ENCODE results near the gene COPB1. TPM values are rescaled to one million over a fixed set of nuclear protein-coding genes. Genes with fewer than 3 reads are reported as not detected.

The COPB1 gene
- total RNA-seq, 1 donor from 2014 or later = 93.9 TPM

GRCh38 chr11:14411818-14412217 is 87.8 kb downstream of the COPB1 start:
- TF ChIP-seq CTCF (conservative IDR thresholded peaks at IDR 0.05) = no peak
- H3K36me3 Mint-ChIP-seq (ENCODE audit: low read depth) = no peaks in the 10 kb centered on the region
- no peaks in the 10 kb centered on the region for H3K9me3 Mint-ChIP-seq
- no peak for DNase-seq (ENCODE audit: low read depth, low spot score)
- H3K4me1 Mint-ChIP-seq = peaks cover 12% of the 10 kb centered on the region
- peak overlapping the region; percentile 73 for H3K27ac Mint-ChIP-seq (ENCODE audit: unreplicated experiment)
- no peak overlapping the region for H3K4me3 Mint-ChIP-seq
- H3K27me3 Mint-ChIP-seq (ENCODE audit: low read depth) = no peaks in the 10 kb centered on the region

GRCh38 chr11:14409891-14410290 is 89.7 kb downstream of the COPB1 start:
- Mint-ChIP-seq H3K27me3 (ENCODE audit: low read depth) (no peaks in the 10 kb centered on the region), H3K27ac (ENCODE audit: unreplicated experiment) (no peak overlapping the region), H3K4me3 (no peak overlapping the region), H3K9me3 (no peaks in the 10 kb centered on the region), H3K36me3 (ENCODE audit: low read depth) (no peaks in the 10 kb centered on the region), H3K4me1 (peaks cover 8% of the 10 kb centered on the region)
- no peak for DNase-seq (ENCODE audit: low read depth, low spot score)
- TF ChIP-seq CTCF (conservative IDR thresholded peaks at IDR 0.05) = no peak

- H3K27me3 Mint-ChIP-seq (ENCODE audit: low read depth) = no peaks in the 10 kb centered on the region
- no peak for DNase-seq (ENCODE audit: low read depth, low spot score)
- H3K36me3 Mint-ChIP-seq (ENCODE audit: low read depth) = no peaks in the 10 kb centered on the region
- peaks cover 3% of the 10 kb centered on the region for H3K4me1 Mint-ChIP-seq
- no peak for TF ChIP-seq CTCF (conservative IDR thresholded peaks at IDR 0.05)
- H3K9me3 Mint-ChIP-seq = no peaks in the 10 kb centered on the region
- no peak overlapping the region for H3K4me3 Mint-ChIP-seq
- no peak overlapping the region for H3K27ac Mint-ChIP-seq (ENCODE audit: unreplicated experiment)
Observed at GRCh38 chr11:14408612-14409011, 91.0 kb downstream of the COPB1 start.

Other genes with a start within 250 kb of the COPB1 start
- 36.6 and 37.8 TPM in 2 replicates for gene RRAS2, start 140.6 kb downstream of the COPB1 start, total RNA-seq
- 172 and 190 TPM in 2 replicates for gene PSMA1, start 20.6 kb upstream of the COPB1 start, total RNA-seq
- 24.1 and 24.3 TPM in 2 replicates for gene PDE3B, start 144.0 kb upstream of the COPB1 start, total RNA-seq

Data from neural crest cell (in vitro differentiated cells).